NCI-H146 (cell line): ENCODE data around the gene PLEKHA7.

Source experiments
- DNase-seq: peaks from one replicate; lab custom pipeline; 2025; lab: John Stamatoyannopoulos, UW

Gene PLEKHA7

DNA sequence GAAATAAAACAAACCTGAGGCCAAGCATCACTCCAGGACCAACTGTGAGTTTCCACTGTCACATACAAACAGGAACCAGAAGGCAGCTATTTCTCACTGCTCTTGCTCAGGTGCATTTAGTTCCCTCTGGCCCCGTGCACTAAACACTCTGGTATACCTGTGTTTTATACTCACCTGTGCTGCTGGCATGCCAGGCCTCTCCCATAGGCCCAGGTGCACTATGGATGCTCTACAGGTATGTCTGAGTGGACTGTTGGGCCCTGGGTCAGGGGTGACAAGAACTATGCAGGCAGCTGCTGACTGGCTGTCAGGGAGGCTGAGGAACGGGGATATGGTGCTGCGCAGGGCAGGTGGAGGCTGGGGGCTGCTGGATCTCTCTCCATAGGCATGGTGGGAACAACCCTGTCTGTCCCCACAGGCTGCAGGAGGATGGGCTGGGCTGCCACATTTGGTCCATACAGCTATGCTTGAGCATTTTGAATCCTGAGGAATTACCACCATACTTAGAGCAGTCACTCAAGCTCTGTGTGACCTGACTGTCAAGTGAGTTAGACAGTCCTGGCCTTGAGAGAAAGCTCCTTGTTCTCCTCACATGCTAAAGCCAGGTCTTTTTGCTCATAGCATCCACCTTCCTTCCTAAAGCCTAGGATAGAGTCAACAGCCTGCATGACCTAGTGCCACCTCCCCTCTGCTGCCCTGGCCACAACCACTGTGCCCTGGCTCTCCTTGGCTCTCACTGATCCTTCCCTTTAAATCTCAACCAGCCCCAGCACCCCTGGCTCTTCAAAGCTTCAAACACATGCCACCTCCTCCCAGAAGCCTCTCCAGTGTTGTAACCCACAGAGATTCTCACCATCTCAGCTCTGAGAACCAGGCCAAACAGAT is 202.8 kb downstream of the PLEKHA7 start:
- no peak for DNase-seq

DNA sequence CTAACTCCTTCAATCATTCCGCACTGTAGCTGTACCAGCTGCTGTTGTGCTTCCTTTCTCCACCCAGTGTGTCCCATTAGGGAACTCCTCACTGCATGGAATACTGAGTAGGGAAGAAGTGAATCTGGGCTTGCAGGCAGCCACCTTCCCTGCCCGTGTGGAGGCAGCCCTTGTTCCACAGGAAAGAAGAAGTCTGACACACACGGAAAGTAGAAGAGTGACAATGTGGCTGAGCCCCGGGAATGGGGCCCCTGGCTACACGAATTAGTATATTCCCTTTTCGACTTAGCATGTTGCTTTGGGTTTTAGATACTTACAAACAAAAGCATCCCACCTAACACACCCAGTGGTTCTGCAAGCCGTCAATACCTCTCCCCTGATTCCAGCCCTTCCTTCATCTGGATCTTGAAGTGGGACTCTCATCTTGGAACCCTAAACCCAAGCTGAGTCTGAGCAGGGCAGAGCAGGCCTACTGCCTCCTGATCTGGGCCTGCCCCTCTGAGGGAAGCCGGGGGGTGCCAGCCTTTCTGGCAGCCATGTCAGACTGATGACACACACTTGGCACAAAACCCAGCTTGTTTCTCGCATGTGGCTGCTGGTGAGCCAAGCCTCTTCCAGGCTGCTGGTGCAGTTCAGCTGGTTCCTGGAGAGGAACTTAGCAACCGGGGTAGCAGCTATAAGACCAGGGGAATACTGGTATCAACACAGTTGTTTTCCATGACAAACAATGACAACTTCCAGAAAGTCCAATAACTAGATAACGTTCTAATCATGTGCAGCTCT is 204.1 kb downstream of the PLEKHA7 start:
- no peak for DNase-seq

DNA sequence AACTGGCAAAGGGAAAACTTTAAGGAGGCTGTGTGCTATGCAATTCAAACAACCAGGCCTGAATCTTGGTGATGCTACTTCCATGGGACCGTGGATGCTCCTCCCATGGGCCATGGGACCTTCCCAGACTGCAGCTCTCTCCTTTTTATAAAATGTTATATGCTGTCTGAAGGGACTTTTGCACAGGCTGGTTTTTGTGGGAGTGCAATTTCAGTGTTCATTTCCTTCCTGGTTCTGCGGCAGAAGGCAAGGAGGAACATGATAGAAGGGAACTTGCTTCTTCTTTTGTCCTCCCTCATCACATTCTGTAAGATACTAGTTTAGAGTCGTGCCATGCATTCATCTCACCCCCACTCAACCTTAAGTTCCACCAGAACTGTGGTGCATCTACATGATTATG is 206.9 kb downstream of the PLEKHA7 start:
- no peak for DNase-seq

DNA sequence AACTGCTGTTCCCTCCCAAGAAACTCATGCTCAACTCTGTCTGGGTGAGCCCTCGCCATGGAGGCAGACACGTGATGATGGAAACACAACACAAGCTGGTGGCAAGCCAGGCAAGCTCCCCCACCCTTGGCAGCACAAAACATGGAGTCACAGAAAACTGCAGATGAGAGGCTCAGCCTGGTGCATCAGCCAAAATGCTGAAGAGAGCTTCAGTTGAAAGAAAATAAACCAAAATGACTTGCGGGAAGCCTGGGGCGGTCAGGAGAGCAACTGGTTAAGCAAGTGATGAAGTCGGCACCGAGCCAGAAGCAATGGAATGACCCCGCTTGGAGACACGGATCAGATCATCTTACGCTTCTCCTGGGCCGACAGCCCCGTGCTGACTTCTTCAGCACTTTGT is 207.4 kb downstream of the PLEKHA7 start:
- DNase-seq, result no peak

DNA sequence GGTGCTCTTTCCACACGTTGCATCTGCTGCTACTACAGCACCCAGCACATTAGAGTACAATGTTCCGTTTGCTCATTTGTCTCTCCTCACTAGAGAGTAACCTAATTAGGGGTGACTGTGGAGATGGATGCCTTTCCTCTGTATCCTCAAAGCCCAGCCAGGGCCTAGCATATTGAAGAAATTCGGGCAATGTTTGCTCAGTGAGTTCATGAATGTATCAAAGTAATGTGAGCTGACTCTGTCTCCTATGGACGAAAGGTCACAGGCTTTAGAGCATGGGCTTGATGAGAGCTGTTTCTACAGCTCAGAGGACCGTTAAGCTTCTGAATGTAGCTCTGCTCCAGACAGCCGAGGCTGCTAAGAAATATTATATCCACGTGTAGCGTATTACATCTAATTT is 208.3 kb downstream of the PLEKHA7 start:
- no peak for DNase-seq

DNA sequence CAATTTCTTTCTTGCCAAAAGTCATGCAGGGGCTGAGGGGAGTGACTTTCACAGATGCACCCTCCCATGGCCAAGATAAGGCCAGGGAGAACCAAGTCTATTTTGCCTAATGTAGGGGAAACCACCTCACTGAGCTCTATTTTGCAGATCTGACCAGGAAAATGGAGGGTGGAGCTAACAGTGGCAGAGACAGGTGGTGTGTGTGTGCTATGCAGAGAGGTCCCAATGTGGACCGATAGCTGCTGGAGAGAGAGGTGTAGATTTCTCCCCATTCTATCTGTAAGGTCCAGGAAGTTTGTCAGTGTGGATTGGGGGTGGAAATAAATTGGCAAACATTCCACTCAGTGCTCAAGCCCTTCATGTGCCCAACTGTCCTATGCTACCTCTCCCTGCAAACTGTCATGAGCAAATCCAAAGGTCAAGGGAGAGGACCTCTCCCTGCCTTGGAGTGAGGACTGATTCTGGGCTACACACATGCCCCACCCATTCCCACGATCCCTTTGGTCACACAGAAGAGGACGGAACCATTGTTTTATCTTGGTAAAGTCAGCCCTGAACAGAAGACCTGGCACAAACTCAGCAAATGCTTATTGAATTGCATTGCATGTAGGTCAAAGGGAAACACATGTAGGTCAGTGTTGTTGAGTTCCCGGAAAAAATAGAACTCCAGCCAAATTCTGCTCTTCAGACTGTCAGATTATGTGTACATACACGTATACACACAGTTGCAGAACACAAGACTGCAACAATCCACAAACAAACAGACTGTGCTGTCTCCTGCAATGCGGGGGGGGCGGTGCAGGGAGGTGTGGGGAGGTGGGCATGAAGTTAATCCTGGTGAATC is 209.9 kb downstream of the PLEKHA7 start:
- no peak for DNase-seq

DNA sequence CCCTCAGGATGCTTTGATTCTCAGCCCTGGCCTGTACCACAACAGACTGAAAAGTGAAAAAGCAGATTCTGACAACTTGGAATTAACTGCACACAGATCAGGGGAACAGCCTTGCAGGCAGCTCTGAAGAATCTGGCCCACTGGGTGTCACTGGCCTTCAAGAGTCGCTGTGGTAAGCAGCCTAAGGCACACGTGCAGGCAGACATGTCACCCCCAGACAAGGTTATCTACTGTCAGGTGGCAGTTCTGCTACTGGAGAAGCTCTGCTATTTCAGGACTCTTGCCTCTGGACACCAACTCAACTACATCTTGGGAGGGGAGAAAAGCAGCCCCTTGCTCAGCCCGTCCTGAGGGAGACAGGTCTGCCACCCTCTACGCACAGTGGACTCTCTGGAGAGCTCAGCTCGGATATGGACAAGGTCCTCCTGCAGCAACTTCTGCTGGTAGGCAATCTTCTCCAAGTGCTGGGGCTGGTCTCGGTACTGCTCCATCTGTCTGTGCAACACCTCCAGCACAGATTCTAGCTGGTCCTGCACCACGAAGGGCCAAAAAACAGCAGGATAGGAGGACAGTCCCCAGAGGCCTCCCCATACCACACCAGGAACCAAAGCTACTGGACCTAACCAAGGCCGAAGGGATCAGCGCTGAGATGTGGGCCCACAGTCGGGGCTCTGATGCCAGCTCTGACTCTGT is 212.8 kb downstream of the PLEKHA7 start:
- DNase-seq, result no peak

DNA sequence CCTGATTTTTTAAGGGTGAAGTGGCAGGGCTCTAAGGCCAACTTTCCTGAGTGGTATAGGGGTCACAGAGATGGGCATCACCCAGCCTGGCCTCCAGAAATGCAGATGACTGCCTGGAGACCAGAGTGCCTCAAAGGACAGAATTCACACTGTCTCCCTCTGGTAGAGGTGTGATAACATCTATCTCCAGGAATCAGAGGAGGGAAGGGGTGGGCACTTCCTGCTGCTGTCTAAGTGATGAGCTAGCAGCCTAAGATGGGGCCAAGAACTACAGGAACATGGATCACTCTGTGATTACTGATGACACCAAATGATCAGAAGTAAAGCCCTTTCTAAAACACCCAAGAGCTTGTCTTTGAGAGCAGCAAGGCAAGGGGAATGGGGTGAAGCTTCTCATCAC is 213.8 kb downstream of the PLEKHA7 start:
- no peak for DNase-seq

DNA sequence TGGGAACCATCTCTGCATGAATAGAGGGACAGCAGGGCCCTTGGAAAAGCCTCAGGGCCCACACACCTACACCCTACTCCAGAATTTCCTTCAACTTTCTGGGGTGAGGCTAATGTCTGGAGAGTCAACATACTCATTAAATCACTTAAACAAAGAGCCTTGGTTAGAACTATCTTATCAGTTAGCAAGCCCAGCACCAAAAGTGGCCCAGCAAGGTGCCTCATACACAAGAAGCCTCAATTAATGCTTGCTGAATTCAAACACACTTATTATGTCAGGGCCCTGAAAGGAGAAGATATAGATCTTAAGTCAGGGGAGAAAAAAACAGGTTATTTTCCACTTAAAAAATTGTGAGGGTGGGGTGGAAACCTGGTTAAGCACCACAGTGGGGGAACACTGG is 214.3 kb downstream of the PLEKHA7 start:
- peak; percentile 25 for DNase-seq

DNA sequence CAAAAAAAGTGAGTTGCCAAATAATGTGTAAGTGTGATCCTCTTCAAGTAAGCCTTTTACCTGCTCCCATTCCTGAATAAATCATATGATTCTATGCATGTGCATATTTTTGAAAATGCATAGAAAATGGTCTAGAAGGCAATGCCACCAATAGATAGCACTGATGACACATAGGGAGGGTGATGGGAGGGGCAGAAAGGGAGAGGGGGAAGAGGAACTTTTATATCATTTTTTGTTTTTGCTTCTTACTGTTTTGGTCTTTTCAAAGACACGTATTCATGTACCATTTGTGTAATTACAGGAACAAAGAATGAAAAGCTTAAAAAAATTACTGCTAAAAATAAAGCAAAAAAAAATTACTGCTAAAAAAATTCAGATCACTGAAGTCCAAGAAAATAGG is 215.0 kb downstream of the PLEKHA7 start:
- no peak for DNase-seq

DNA sequence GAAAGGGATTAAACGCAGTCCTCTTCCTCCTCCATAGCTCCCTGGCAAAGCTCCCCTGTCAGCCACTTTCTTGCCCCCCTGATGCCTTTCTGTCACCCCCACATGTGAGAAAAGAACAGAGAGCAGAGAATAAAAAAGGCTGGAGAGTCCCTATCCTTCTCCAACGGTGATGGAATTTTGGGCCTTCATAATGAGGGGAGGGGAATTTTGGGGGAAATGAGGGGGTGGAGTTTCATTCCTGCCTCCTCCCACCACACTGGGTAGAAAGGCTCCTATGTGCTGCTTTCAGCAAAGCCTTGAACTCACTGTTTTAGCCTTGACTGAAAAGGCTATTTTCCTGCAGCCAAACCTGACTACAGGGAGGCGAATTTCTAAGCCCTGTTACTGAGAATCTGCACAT is 216.4 kb downstream of the PLEKHA7 start:
- no peak for DNase-seq

DNA sequence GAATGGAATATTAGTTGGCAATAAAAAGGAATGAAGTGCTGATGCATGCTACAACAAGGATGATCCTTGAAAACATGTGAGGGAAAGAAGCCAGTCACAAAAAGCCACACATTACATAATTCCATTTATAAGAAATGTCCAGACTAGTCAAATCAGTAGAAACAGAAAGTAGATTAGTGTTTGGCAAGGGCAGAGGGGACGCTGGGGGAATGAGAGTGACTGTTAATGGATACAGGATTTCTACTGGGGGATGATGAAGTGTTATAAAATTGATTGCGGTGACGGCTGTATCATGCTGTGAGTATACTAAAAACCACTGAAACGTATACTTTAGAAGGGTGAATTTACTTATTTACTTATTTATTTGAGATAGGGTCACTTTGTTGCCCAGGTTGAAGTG is 217.9 kb downstream of the PLEKHA7 start:
- no peak for DNase-seq

DNA sequence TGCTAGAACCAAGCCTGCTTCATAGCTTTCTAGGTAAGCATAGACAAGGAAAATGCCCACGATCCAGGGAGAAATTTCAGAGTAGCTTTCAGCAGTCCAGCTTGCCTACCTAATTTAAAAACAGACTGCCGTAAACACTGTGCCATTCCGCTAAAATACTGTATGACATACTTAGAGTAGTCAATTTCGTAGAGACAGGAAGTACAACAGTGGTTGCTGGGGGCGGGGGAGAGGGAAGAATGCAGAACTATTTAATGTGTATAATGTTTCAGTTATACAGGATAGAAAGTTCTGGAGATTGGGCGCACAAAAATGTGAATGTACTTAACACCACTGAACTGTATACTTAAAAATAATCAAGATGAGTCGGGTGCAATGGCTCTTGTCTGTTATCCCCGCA is 219.1 kb downstream of the PLEKHA7 start:
- no peak for DNase-seq

DNA sequence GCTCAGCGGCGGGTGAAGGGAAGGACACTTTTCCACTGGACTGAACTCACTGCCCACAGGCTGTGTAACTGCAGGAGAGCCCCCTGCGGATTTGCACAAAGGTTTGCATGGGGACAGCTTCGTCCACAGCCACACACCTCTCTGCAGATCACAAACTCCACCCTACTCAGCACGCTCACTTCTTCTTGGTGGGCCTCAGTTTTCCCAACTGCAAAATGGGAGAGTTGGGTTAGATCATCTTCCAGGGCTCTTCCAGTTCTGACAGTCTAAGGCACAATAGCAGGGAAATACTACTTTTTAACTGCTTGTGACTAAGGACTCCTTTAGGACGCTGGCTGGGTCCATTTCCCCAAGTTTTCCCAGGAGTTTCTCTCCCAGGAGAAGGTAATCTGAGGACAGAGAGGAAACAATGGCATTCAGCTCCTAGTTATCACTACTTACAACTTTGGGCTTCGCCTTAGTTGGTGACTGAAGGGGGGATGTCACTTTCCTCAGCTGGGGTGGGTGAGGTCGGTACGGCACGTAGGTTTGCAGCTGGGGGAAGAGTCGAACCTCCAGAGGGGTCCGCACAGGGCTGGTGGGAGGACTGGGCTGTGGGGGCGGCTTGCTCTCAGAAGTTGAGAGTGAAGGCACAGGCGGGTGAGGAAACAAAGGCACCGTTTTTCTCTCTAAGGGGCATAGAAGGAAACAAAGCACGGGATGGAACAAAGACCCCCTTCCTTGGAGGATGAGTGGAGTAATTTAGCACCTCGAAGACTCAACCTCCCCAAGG is 220.0 kb downstream of the PLEKHA7 start:
- DNase-seq, result no peak

DNA sequence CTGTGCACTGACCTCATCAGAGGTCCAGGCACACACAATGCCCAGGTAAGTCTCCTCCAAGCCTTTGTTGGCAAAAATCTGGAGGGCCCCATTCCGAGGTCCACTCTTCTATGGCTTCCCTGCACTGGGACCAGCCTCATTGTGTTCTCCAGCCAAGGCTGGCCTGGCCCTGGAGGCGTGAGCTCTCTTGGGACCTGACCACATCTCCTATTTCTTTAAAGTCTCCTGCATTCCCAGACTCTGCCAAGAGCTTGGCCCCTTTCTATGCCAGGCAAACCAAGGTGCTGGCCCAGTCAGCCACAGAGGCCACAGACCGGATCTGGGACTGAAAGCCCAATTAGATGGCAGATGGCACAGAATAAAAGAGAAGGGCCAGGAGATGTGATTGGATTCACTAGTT is 220.7 kb downstream of the PLEKHA7 start:
- no peak for DNase-seq

DNA sequence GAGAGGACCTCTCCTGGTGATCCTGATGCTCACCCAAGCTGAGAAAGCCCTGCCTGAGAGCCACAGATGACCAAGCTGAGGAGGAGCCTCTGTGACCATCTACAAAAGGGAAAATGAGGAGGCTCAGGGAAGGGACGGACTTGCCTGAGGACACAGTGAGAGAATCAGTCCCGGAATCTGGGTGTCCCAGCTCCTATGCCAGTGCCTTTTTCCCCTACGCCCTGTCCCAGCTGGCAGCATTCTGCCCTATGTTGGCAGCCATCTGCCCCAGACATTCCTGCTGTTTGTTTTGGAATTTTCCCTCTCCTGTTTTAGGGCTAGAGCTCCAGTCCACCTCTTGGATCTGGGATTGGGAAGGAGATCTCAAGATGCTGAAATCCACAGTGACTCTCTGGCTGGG is 221.2 kb downstream of the PLEKHA7 start:
- DNase-seq, result no peak

DNA sequence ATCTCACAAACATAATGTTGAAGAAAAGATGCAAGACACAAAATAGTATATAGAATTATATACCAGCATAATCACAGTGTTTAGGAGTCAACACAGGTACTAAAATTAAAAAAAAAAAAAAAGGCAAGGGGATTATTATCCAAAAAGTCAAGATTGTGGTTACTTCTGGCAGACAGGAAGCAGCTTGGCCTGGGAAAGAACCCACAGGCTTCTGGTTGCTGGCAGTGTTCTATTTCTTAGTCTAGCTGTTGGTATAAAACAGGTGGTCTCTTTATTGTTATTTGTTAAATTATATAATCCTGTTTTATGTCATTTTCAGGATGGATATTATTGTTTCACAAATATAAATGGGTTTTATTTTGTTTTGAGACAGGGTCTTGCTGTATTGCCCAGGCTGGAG is 221.8 kb downstream of the PLEKHA7 start:
- no peak for DNase-seq

DNA sequence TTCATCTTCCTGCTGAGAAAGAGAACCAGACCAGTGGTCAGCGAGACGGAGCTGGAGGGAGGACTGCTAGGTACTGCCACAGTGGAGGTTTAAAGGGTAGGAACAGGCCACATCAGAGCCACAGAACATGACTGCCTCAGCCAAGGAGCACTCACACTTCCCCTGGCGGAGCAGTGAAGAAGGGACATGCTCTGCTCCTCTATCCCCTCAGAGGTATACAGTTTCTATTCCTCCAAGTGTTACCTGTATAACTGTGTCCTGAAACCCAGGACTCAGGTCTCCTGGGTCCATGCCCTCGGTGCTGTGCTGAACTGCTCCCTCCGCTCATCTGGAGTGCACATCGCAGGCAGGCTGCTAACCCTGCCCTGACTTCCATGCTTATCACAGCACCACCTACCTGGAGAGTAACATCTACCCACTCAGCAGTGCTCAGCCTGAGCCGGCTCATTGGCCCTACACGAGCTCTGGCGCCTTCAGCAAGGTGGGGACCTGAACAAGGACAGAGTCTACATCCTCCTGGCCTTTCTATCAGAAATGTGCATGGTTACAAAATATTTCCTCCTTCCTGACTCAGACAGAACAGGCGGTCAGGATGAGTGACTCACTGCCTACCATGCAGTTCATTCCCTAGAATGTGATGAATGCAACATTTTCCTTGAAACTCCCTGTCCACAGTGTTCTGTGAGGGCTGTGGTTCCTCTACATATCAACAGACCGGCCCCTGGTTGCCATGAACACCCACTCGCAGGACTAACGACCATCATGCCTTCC is 222.8 kb downstream of the PLEKHA7 start:
- DNase-seq, result no peak

DNA sequence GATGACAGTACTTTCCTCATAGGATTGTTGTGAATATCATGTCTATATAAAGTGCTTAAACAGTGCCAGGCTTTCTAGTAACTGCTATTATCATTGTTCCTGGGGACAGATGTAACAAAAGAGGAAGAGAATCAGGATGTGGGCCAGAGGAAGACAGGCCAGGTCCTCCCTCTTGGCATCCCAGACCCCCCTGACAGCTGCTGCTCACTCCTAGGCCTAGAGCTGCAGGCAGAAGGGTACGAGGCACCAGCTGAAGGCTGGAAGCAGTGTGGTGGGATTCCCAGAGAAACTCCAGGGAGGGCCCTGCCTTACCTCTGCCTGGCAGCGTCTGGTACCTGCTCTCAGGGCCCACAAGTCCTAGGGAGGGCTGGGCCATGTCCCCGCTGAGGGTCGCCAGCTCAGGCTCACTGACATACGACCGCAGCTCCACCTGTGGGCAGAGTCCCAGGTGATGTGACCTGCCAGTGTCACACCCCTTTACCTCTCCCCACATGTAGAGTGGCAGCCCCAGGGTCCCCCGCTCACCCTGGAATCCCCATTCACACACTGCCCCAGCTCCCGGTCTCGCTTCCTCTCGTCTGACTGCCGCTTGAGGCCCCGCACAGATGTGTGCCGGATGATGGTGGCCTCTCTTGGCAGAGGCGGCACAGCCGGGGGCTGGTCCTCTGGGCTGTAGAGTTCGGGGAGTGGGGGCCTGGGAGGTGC is 223.6 kb downstream of the PLEKHA7 start:
- DNase-seq, result no peak
